HG03558 (cell line): Measurements from ENCODE around the gene ZNF646.

Source experiments
- ATAC-seq: cut with Tn5 transposase; IDR thresholded peaks from one replicate; pipeline ENCODE4 v1.9.1; 2021; ENCODE audit warnings: moderate number of reproducible peaks; ENCODE audit not compliant: unreplicated experiment; ENCODE audit errors: extremely low read depth

ZNF646 gene

DNA sequence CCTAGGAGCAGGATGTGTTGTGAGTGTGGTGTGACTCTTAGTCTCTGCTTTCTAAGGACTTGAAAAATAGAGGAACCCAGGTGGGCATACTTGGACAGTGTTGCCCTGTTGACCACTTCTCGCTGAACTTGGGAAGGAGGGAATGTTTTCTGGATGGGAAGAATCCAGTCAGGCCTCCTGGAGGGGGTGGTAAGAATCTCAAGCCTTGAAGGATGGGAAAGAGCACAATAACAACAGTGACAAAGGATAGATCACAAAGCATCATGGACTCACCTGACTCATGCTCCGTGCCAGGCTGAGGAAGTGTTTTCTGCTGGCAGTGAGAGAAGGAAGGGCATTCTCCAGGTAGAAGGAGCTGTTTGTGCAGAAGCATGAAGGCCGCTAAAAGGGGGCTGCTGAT, 51.6 kb downstream of the ZNF646 start:
- ATAC-seq, result no peak

DNA sequence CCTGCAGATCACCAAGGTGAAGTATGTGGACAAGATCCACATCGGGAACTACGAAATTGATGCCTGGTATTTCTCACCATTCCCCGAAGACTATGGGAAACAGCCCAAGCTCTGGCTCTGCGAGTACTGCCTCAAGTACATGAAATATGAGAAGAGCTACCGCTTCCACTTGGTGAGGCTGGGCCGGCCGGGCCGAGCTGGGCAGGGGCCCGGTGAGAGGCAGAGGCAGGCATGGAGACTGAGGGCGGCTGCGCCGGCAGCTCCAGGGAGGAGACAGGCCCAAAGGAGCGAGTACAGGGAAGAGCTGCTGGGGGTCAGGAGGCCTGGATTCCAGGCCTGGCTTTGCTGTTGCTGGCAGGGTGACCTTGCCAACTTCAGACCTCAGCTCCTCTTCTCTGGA, 53.0 kb downstream of the ZNF646 start:
- no peak for ATAC-seq

GRCh38 chr16:31128711-31129567, 54.7 kb downstream of the ZNF646 start:
- ATAC-seq, result no peak

GRCh38 chr16:31129568-31130335, 55.5 kb downstream of the ZNF646 start:
- ATAC-seq, result no peak

DNA sequence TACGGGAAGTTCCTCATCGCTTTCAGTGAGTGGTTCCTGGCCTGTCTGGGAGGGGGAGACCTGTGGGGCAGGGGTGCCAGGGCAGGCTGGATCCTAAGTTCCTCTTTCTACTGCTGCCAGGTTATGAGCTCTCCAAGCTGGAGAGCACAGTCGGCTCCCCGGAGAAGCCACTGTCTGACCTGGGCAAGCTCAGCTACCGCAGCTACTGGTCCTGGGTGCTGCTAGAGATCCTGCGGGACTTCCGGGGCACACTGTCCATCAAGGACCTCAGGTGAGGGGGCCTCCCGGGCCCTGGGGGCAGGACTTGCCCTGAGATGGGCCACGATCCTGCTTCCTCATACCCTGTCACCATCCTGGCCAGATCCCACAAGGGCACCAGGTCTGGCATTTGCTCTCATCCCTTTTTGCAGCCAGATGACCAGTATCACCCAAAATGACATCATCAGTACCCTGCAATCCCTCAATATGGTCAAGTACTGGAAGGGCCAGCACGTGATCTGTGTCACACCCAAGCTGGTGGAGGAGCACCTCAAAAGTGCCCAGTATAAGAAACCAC, 56.2 kb downstream of the ZNF646 start:
- no peak for ATAC-seq

- ATAC-seq, result no peak
Measured at GRCh38 chr16:31130899-31131298, 56.7 kb downstream of the ZNF646 start.

GRCh38 chr16:31131416-31131815, 57.2 kb downstream of the ZNF646 start:
- ATAC-seq, result no peak

DNA sequence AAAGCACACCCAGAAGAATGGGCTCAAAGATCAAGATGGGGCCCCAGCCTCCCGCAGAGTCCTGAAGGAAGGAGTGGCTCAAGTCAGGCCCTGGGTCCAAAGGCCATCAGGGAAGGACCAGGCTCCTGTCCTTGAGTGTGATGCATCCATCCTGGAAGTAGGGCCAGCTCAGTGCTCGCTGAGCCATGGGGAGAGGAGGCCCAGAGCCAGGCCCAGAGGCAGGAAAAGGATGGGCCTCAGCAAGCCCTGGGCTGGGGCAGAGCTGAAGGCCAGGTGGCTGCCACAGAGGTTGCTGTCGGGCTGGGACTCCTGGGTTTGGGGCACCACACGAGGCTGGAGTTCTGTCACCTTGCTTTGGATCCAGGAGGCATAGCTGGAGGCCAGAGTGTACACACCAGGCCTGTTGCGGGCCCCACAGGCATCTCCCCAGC, 57.6 kb downstream of the ZNF646 start:
- ATAC-seq, result no peak

DNA sequence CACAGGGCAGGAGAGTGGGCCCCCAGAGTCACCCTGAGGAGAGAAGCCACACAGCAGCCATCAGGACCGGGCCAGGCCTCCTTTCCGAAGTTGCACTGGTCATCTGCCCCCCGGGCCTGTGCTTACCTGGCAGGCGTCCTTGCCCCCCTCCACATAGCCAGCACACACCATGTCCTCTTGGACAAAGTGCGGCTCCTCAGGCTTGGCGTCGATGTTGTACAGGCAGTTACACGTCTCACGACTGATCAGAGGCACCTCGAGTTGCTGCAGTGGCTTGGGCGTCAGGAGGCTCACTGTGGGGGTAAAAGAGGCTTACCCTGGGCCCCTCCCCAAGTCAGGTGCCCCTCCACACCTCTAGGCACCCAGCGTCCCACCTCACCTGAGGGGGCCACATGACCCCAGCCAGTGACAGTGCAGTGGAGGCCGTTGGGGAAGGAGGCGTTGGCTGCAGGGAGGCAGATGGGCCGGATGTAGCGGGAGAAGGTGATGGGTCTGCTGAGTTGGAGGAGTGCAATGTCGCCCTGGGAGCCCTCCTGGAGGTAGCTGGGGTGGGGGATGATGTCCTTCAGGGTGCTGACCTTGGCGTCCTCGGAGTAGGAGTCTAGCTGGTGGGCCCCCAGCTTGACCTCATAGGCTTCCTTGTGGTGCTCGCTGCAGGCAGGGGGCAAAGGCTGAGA, 58.2 kb downstream of the ZNF646 start:
- ATAC-seq, result no peak

DNA sequence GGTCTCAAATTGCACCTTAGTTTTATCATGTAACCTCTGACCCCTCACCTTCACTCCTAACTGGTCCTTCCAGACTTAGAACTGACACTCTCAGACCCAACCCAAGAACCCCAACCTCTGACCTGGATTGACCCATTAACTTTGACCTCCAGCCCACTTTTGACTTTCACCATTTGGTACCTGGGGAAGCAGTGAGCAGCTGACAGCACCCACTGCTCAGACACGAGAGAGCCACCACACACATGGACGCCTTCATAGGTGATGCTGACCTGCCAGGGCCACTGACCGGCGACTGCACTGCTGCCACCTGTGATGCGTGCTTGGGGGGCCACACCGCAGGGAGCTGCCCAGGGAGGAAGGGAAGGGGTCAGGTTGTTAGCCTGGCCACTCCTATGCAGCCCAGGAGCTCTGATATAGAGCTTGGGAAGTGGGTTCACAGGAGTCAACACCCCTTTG, 58.9 kb downstream of the ZNF646 start:
- ATAC-seq, result no peak
